ENCODE measurements around the gene TTK. TPM values are rescaled to one million over a fixed set of nuclear protein-coding genes. Genes with fewer than 3 reads are reported as not detected.

The TTK gene
- 27.1 and 32.3 TPM in 2 replicates for total RNA-seq (2014; rRNA removed; shearing (Covaris generic))

DNA sequence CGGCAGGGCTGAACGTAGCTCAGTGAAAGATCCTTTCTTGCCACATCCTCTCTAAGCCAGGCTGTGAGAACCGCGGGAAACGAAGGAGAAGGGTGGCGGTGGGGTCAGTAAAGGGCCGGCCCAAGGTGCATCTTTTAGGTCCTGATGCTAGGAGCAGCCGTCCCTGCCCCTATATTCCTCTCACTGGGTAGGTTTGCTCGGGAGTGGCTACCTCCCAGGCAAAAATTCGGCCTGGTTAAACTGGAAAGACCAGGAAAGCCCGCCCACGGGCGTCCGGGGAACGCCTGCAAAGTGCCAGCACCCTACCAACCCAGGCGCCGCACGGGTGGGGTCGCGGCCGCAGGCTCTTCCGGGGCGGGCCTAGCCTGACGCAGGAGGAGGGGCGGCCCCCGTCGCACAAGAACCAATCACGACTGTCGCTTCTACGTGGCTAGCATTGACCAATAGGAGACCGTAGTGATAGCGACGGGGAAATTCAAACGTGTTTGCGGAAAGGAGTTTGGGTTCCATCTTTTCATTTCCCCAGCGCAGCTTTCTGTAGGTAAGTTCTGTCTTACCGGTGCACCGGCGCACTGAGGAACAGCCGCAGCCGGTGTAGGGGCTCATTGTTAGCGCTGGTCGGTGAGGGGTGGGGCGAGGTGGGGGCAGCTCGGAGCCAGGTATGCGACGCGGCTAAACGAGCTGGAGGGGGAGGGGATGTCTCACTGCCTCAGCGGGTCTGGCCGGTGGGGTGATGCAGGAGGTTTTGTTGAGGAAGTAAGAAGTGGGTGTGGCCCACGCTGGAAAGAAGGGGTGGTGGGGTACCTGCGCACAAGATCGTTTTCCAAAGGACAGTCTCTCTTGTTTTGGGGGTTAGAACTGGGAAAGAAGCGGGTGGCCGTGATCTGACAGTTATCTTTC lies at the start of gene TTK:
TSS of gene TTK (plus strand) at position 477 of the 900 bp plus-strand sequence. CDS start 1,195 bp downstream, outside the sequence.
- DNase-seq (ENCODE audit: low spot score): peak; percentile 89

DNA sequence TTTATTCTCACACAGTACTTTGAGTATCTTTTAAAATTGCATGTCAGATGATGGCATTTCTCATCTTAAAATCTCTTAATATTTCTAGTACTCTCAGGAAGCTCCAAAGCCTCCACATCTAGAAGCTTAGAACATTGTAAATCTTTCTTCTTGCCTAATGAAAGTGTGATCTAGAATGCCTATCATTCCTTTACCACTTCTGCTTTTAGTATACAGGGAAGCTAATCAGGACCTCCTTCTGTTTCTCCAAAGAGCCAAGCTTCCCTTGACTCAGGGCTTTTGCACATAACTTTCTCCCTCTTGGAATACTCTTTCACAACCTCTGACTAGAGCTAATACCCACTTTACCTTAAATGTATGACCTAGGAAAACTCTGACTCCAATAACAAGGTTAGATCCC lies 49.6 kb upstream of the TTK start:
- no peak for DNase-seq (ENCODE audit: low spot score)

DNA sequence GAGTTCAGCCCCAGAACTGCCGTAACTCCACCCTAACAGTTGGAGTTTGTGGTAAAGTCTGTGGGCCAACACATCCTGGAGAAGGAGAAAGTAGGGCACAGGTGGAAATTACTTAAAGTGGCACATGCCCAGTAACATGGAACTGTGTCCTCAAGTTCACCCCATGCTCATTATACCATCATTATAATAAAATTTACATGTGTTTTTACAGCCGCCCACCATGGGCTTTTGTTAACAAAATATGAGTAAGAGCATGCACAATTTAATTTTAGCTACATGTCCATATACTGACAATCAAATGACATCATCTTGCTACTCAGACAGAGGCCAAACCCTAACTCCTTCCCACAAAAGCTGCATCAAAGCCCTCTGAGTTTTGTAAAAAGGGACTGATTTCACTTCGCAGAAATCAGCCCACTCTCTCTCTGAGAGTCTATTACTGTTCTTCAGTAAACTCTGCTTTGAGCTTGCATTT lies 39.8 kb upstream of the TTK start:
- no peak for DNase-seq (ENCODE audit: low spot score)

DNA sequence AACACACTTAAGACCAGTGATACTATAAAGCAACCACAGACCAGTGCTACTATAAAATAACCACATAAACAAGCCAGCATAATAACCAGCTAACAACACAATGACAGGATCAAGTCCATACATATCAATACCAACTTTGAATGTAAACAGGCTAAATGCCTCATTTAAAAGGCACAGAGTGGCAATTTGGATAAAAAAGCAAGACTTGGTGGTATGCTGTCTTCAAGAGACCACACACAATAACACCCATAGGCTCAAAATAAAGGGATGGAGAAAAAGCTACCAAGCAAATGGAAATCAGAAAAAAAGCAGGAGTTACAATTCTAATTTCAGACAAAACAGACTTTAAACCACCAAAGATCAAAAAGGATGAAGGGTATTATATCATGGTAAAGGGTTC lies 37.3 kb upstream of the TTK start:
- DNase-seq (ENCODE audit: low spot score): no peak

DNA sequence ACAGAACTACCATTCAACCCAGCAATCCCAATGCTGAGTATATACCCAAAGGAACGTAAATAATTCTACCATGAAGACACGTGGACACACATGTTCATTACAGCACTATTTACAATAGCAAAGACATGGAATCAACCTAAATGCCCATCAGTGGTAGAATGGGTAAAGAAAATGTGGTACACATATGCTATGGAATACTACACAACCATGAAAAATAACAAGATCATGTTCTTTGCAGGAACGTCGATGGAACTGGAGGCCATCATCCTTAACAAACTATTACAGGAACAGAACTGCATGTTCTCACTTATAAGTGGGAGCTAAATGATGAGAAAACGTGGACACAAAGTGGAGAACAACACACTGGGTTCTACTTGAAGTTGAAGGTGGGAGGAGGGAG lies 34.7 kb upstream of the TTK start:
- no peak for DNase-seq (ENCODE audit: low spot score)

DNA sequence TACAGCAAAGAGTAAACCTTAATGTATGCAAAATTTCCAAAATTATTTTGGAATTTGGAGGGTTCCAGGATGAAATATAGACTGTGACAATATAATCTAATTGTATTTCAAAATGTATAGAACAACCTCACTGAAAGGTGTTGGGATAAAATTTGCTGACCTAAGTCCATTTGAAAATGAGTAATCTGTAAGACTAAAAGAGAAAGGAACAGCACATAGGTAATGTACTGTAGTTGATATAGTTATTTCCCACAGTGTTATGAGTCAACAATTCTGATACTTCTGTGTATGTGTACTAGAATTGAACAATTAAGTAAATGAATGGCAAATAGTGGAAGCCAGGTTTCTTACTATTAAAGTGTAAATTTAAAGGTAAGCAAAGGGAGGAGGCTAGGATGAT lies 33.3 kb upstream of the TTK start:
- DNase-seq (ENCODE audit: low spot score): no peak

DNA sequence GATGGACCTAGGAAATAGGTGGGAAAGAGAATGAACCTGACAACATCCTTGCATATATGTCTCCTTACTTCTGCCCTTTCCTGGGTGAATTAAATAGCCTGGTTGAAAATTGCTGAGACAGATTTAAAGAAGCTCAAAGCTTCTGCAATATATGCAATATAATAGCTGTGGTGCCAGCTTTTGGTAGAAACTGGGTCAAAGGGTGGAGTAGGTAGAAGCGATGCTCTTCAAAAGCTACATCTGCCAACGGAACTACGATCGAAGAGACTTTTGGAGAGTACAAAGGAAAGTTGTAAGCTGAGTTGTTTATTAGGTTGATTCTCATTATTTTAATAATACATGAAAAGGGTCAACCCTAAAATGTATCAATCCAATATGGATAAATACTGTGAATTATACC lies 22.8 kb upstream of the TTK start:
- DNase-seq (ENCODE audit: low spot score): no peak

DNA sequence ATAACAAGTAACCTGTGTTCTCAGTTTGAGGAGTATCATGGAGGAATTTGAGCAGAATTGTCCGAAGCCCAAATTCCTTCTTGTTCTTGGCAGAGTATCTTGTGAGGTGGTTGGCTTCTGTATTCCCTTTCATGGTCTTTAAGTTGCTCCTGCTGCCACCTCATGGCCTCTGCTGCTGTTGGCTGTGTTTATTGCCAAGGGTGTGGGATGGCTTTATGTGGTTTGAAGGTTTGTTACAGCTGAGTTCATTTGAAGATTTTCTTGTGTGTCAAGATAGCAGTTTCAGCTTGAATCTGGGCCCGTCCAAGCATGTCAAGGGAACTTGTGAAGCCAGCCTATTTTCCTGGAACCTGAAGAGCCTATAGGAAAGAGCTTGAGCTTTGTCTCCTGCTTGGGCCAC lies 20.2 kb upstream of the TTK start:
- DNase-seq (ENCODE audit: low spot score): peak; percentile 39

DNA sequence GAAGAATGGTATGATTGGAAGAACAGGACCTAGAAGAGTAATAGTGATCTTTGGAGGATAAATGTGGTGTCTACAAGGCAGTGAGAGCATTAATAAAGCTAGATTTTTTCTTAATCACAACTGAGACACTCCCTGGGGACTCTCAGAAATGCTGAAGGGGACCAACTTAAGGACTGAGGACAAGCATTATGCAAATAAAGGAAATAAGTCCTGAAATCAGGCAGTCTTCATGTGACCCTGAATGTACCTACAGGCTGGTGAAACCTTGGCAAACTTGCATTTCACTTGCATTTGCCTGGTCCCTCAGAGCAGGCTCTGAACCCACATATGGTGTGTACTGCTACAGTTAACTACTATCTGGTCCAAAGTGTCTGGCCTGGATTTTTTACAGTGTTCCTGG lies 19.3 kb upstream of the TTK start:
- no peak for DNase-seq (ENCODE audit: low spot score)

DNA sequence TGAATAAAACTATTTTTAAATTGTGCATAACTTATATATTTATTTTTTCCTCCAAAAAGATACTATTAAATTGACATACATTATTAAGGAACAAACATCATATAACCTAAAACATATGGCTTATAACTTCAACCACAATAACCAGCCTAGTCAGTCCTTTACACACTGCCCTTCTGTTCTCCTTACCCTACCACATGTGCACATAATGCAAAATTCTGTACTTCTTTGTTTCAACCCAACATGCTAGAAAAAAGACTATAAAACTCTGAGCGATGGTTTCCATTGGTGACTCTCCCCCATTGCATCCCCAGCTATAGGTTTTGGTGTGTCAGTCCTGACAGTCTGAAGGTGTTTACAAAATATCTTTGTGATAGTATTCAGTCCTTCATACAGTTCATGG lies 14.8 kb upstream of the TTK start:
- no peak for DNase-seq (ENCODE audit: low spot score)

DNA sequence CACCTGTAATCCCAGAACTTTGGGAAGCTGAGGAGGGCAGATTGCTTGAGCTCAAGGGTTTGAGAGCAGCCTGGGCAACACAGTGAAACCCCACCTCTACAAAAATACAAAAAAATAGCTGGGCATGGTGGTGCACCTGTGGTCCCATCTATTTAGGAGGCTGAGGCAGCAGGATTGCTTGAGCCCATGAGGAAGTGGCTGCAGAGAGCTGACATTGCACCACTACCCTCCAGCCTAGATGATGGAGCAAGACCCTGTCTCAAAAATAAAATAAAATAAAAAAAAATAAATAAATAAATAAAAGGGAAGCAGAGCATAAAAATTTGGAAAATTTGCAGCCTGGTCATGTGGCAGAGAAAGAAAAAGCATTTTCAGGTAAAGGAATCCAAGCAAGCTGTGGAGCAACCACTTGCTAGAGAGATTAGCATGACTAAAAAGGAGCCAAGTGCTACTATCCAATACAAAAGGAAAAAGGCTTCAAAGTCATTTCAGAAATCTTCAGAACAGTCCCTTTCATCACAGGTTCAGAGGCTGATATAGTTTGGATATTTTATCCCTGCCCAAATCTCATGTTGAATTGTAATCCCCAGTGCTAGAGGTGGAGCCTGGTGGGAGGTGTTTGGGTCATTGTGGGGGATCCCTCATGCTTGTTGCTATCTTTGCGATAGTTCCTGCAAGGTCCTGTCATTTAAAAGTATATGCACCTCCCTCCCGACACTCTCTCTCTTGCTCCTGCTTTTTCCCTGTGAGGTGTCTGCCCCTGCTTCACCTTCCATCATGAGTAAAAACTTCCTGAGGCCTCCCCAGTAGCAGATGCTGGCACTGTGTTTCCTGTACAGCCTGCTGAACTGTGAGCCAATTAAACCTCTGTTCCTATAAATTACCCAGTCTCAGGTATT lies 11.2 kb upstream of the TTK start:
- DNase-seq (ENCODE audit: low spot score): no peak

DNA sequence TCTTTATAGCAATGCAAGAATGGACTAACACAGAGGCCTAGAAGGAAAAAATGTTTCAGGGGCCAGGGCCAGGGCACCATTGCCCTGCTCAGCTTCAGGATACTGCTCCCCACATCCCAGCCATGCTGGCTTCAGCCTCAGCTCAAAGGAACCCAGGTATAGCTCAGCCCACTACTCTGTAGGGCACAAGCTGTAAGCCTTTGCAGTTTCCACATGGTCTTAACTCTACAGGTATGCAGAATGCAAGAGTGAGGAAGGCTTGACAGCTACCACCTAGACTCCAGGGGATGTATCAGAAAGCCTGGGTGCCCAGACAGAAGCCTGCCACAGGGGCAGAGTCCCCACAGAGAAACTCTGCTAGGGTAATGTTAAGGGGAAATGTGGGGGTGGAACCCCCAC lies 10.5 kb upstream of the TTK start:
- DNase-seq (ENCODE audit: low spot score): no peak

DNA sequence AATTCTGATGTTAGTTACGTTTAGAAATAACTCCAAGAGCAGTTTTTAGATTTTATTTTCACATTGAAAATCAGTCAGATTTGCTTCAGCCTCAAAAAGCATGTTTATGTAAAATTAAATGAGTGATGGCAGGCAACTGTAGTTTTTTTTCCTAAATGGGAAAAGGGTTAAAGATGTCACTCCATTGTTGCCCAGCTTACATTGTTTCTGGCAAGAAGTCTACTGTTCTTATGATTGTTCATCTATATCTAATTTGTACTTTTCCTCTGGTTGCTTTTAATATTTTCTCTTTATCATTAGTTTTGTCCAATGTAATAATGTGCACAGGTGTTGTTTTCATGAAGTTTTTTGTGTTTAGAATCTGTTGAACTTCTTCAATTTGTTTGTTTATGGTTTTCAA lies 6.7 kb upstream of the TTK start:
- DNase-seq (ENCODE audit: low spot score): no peak

DNA sequence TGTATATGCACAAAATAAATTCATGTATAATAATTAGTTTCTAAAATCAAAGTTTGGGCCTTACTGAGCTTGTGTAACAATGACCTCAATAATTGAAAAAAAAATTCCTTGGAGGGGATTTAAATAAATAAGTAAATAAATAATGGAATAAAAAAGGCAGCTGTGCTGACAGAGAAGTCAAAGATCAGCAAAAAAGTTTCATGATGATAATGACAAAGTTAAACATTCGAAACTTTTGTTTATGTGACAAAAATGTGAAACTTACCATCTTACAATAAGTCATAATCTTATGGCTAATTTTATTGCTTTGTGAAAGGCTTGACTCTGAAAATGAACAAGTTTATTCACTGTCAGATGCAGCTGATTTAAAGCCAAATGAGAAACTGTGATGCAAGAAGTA lies 3.1 kb upstream of the TTK start:
- DNase-seq (ENCODE audit: low spot score): no peak

DNA sequence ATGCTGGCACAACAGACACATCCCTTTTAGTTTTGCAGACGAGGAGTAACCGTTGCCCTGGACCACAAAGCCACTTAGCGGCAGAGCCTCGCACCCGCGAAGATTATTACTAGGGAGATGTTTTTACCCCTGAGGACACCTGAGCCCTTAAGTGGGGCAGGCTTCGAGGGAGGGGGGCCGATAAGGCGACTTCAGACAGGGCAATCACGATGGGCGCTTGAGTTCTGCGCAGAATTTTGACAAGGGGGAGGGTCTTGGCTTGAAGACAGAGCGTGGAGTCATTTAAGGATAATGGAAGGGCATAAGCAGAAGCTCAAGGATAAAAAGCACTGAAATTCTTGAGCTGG lies 650 bp upstream of the TTK start:
- DNase-seq (ENCODE audit: low spot score): no peak

DNA sequence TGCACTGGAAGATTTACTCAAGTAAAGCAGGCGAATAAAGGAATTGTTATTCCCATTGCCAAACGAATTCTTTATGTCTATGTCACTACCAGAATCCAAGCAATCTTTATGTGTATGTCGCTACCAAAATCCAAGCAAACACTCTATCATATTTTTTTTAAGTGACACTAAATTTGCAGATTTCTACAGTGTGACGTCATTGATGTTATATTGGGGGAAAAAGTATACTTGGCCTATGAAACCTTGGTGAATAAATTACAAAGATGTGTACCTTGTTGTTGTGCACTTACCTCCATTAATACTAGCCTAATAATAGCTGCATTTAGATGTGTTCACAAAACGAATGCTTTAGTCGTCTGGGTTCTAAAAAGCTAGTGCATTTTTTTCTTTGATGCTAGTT lies 957 bp downstream of the TTK start:
- DNase-seq (ENCODE audit: low spot score): no peak

DNA sequence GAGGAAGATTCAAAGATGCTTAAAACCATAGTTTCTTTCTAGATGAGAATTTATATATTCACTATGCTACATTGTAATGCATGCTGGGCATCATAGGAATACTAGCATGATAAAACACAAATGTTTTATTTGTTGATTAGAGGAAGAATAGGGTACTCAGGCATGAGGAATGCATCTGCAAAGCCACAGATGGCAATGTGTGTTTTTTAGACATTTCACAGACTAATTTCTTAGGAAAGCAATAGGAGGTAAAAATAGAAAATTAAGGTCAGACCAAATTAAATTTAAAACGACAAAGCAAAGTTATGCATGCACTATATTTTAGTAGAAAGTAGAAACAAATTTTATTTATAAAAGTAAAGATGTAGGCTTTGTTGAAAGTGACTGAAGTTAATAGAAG lies 2.1 kb downstream of the TTK start:
- no peak for DNase-seq (ENCODE audit: low spot score)

DNA sequence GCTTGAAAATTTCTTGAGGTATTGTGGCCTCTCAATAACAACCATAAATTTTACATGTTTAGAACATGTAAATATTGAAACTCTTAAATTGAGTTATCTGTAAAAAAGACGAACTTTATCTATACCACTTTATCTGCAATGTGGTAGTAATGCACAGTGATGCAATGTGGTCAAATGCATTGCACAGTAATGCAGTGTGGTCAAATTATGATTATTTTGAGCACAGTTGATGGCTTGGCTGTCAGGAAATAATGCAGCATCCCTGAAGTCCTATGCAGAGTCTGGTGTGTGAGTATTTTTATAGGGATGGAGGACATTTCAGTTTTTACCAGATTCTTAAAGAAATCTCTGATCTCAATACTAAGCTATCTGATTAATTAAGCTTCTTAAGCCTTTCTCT lies 5.1 kb downstream of the TTK start:
- DNase-seq (ENCODE audit: low spot score): no peak

DNA sequence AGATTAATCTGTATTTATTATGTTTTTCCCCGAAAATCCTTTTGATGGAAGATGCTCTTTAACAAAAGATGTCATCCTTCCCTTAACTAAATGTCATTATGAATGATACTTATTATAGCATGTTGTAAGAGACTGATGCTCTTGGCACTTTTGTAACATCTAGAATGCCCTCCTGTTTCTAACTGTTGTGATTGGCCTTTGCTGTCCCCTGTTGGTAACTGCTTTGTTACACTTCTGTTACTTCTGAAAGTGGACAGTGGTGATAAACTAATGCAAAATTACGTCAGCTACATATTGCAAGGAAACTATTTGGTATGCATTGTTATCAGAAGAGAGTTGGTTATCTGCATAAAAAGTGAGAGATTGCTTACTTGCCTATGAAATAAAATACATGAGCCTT lies 5.8 kb downstream of the TTK start:
- no peak for DNase-seq (ENCODE audit: low spot score)

DNA sequence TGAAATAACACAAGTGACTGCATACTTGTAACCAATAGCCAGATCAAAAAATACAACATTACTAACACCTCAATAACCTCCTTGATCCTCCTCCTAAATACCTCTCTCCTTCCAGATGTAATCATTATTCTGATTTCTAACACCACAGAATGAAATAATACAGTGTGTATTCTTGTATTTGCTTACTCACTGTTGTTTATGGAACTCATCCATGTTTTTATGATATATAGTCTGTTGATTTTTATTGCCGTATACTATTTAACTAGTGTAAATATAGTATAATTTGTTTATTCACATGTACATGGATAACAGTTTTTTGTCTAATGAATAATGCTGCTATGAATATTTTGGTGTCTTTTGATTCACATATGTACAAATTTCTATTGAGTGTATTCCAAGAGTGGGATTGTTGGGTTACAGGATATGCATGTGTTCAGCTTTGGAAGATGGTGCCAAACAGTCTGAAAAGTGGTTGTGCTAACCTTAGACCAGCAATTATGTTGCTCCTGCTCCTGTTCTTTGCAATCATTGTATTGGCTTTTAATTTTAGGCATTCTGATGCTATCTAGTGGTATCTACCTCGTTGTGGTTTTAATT lies 11.5 kb downstream of the TTK start:
- no peak for DNase-seq (ENCODE audit: low spot score)

DNA sequence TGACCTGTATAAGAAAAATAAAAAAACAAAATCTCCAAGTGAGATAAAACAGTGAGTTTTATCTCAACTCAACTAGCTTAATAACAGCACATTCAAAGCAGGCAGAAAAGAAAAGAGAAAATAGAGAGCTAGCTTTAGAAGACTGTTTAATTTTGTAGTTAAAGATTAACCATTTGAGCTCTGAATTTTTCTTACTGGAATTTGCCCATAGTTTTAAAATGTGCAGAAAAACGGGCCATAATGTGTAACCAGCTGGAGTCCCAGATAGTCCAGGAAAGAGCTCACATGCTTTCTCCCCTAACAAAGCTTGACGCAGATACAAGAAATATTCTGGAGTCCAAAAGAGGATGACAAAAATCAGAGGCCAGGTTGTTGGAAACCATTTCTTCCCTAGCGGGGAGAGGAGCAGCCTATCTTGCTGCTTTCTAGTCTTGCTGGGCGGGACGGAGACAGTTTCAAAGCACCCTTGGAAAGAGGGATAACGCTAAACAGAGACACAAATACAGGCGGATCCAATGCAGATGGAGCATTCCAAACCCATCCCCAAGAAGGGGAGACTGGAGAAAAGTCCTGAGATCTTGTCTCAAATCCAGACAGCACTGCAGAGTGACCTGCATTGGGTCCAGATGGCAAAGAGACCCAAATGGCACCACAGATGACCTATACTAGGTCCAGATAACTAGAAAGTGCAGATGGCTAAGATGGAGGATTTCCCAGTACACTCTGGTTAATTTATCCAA lies 16.1 kb downstream of the TTK start:
- DNase-seq (ENCODE audit: low spot score): no peak

DNA sequence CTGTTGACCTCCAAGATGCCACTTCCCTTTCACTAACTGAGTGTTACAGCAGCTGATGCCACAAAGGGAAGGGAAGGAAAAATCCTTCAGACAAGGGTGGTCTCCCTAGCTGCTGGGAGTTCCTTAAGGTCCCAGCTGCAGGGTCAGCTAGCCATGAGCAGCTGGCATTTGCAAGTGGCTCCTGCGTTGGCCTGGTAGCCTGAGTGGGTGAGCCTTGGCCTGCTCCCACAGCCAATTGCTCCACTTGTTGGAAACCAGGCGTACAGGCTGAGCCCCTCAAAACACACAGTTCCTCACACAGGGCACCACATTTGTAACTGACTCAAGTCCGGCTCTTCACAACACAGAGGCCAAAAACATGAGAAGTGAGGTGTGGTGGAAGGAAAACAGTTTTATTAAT lies 16.7 kb downstream of the TTK start:
- DNase-seq (ENCODE audit: low spot score): no peak
